HCT116 (cell line): ENCODE results near the gene TAMM41. TPM values are rescaled to one million over a fixed set of nuclear protein-coding genes. Genes with fewer than 3 reads are reported as not detected.

Source experiments
- ATAC-seq: fragments of 200-7000 bp; cut with Tn5 transposase; 2 replicates; pipeline ENCODE4 v1.9.1; 2020; ENCODE audit warnings: mild to moderate bottlenecking, moderate library complexity
- BruUV-seq: library from RNA; stranded (reverse); fragments of 400-500 nt; replicated peaks from 2 replicates; lab custom pipeline; 2021; lab: Mats Ljungman, UMichigan
- CTCF ChIA-PET: fragments of 300-600 bp; sonication (Branson Sonifier 250); formaldehyde crosslinking; loops from one replicate; lab custom pipeline; 2021; ENCODE audit warnings: antibody characterized with exemption; lab: Charles Lee
- POLR2A ChIA-PET: fragments of 300-600, 350-600 bp; sonication (Branson Sonifier 250); formaldehyde crosslinking; loops from one replicate; lab custom pipeline; 2021; ENCODE audit warnings: antibody characterized with exemption; lab: Charles Lee
- RAD21 ChIA-PET, 2 experiments: fragments of 300-600 bp; sonication (Branson Sonifier 250); formaldehyde crosslinking; loops; one replicate each; lab custom pipeline; 2023; ENCODE audit warnings: low total read pairs in 2 of 2; ENCODE audit not compliant: uncharacterized antibody in 2 of 2, unreplicated experiment in 2 of 2, low non-redundant PET in 1 of 2; lab: Charles Lee
- DNase-seq: peaks from one replicate; pipeline ENCODE4 v3.0.0-alpha.2; 2010; ENCODE audit warnings: low read depth, low spot score
- H2AFZ ChIP-seq: fragments of 200-600 bp; shearing (Covaris generic), sonication (generic); 2 replicates; pipeline ENCODE4 v1.6.1; 2017; ENCODE audit warnings: low read depth, mixed run types, mixed read lengths, antibody characterized with exemption, low read length; ENCODE audit not compliant: poor library complexity, severe bottlenecking
- H3K27ac ChIP-seq: 2 replicates; pipeline ENCODE4 v1.5.1; 2012; ENCODE audit warnings: low read depth, low read length
- H3K27me3 ChIP-seq: fragments of 200-600 bp; sonication (generic); 2 replicates; pipeline ENCODE4 v1.6.1; 2016; ENCODE audit warnings: mixed run types, low read length, mixed read lengths; ENCODE audit not compliant: insufficient read depth
- H3K36me3 ChIP-seq, 2 experiments: fragments of 200-500 bp in 1 of 2; fragments of 200-600 bp in 1 of 2; sonication (Bioruptor generic) in 1 of 2; sonication (generic) in 1 of 2; 2 replicates each; pipeline versions ENCODE4 v1.5.1 to v1.6.1; 2014 to 2016; ENCODE audit warnings: low read length in 2 of 2, inconsistent platforms in 1 of 2, mixed read lengths in 1 of 2, mixed run types in 1 of 2; ENCODE audit not compliant: insufficient read depth in 2 of 2, control insufficient read depth in 1 of 2
- H3K4me1 ChIP-seq, 2 experiments: fragments of 200-600 bp in 1 of 2; sonication (generic) in 1 of 2; 2 replicates each; pipeline versions ENCODE4 v1.5.1 to v1.6.1; 2012 to 2017; ENCODE audit warnings: low read length in 2 of 2, inconsistent platforms in 1 of 2, mild to moderate bottlenecking in 1 of 2, mixed read lengths in 1 of 2, mixed run types in 1 of 2, moderate library complexity in 1 of 2; ENCODE audit not compliant: insufficient read depth in 2 of 2, control insufficient read depth in 1 of 2
- H3K4me2 ChIP-seq: fragments of 200-600 bp; sonication (generic); 2 replicates; pipeline ENCODE4 v1.6.1; 2017; ENCODE audit warnings: mixed run types, low read length, mixed read lengths
- H3K4me3 ChIP-seq, 2 experiments: fragments of 200-600 bp in 1 of 2; sonication (generic) in 1 of 2; replicated peaks in 1 of 2; 2 replicates each; pipeline ENCODE4 v1.5.1; 2011 to 2016; ENCODE audit warnings: low read length in 2 of 2, control low read depth in 1 of 2, low read depth in 1 of 2, mild to moderate bottlenecking in 1 of 2, mixed read lengths in 1 of 2, mixed run types in 1 of 2
- H3K79me2 ChIP-seq: fragments of 200-600 bp; sonication (generic); 2 replicates; pipeline ENCODE4 v1.6.1; 2017; ENCODE audit warnings: mild to moderate bottlenecking, mixed run types, low read length, moderate library complexity, mixed read lengths; ENCODE audit not compliant: insufficient read depth
- H3K9ac ChIP-seq: fragments of 200-600 bp; sonication (generic); 2 replicates; pipeline ENCODE4 v1.6.1; 2016; ENCODE audit warnings: low read length, mixed read lengths
- H3K9me2 ChIP-seq: fragments of 200-600 bp; sonication (generic), shearing (Covaris generic); 2 replicates; pipeline ENCODE4 v1.6.1; 2017; ENCODE audit warnings: mixed run types, mild to moderate bottlenecking, moderate library complexity; ENCODE audit not compliant: insufficient read depth
- H3K9me3 ChIP-seq, 2 experiments: fragments of 200-500 bp in 1 of 2; fragments of 200-600 bp in 1 of 2; sonication (Bioruptor generic) in 1 of 2; sonication (generic) in 1 of 2; 2 replicates each; pipeline ENCODE4 v1.6.1; 2014 to 2017; ENCODE audit warnings: low read length in 2 of 2, mixed read lengths in 2 of 2, inconsistent platforms in 1 of 2, low read depth in 1 of 2, mild to moderate bottlenecking in 1 of 2, mixed run types in 1 of 2, moderate library complexity in 1 of 2; ENCODE audit not compliant: control insufficient read depth in 1 of 2, insufficient read depth in 1 of 2
- H4K20me1 ChIP-seq: fragments of 200-600 bp; sonication (generic), shearing (Covaris generic); 2 replicates; pipeline ENCODE4 v1.6.1; 2017; ENCODE audit warnings: mixed run types, mild to moderate bottlenecking, moderate library complexity; ENCODE audit not compliant: insufficient read depth
- CBX3 ChIP-seq: IDR thresholded peaks from 2 replicates; pipeline ENCODE4 v1.6.1; 2012; ENCODE audit warnings: low read depth
- EGR1 ChIP-seq: IDR thresholded peaks from 2 replicates; pipeline ENCODE4 v1.6.1; 2012; ENCODE audit warnings: low read depth
- ELF1 ChIP-seq: IDR thresholded peaks from 2 replicates; pipeline ENCODE4 v1.6.1; 2012; ENCODE audit warnings: low read depth, borderline replicate concordance
- EZH2phosphoT487 ChIP-seq: fragments of 200-600 bp; IDR thresholded peaks from 2 replicates; pipeline ENCODE4 v1.6.1; 2018; ENCODE audit warnings: antibody characterized with exemption, borderline replicate concordance
- FOSL1 ChIP-seq: IDR thresholded peaks from 2 replicates; pipeline ENCODE4 v1.6.1; 2012; ENCODE audit warnings: low read depth
- JUND ChIP-seq: IDR thresholded peaks from 2 replicates; pipeline ENCODE4 v1.6.1; 2012
- POLR2A ChIP-seq: IDR thresholded peaks from 2 replicates; pipeline ENCODE4 v1.7.0; 2011; ENCODE audit warnings: borderline replicate concordance; ENCODE audit not compliant: insufficient read depth, insufficient read length; ENCODE audit errors: extremely low read depth
- POLR2AphosphoS5 ChIP-seq: IDR thresholded peaks from 2 replicates; pipeline ENCODE4 v1.6.1; 2011; ENCODE audit warnings: mild to moderate bottlenecking, low read depth, low read length, moderate library complexity
- RAD21 ChIP-seq: IDR thresholded peaks from 2 replicates; pipeline ENCODE4 v1.6.1; 2012; ENCODE audit warnings: low read depth, mild to moderate bottlenecking
- SIN3A ChIP-seq: IDR thresholded peaks from 2 replicates; pipeline ENCODE4 v1.6.1; 2012; ENCODE audit warnings: low read depth
- SP1 ChIP-seq: IDR thresholded peaks from 2 replicates; pipeline ENCODE4 v1.6.1; 2012; ENCODE audit warnings: low read depth
- SRF ChIP-seq: IDR thresholded peaks from 2 replicates; pipeline ENCODE4 v1.6.1; 2012; ENCODE audit warnings: low read depth
- TCF7L2 ChIP-seq: IDR thresholded peaks from 2 replicates; pipeline ENCODE4 v1.7.0; 2011; ENCODE audit warnings: borderline replicate concordance, inconsistent platforms; ENCODE audit not compliant: insufficient read depth, insufficient read length; ENCODE audit errors: extremely low read depth
- YY1 ChIP-seq: IDR thresholded peaks from 2 replicates; pipeline ENCODE4 v1.6.1; 2011; ENCODE audit warnings: low read length, low read depth, moderate library complexity, mild to moderate bottlenecking; ENCODE audit not compliant: insufficient replicate concordance; ENCODE audit errors: extremely low read depth
- ZFX ChIP-seq: fragments of 450-650 bp; IDR thresholded peaks from 2 replicates; pipeline ENCODE4 v1.6.1; 2017
- ZNF274 ChIP-seq: fragments of 200-500 bp; sonication (Bioruptor generic); IDR thresholded peaks from 2 replicates; pipeline ENCODE4 v1.6.1; 2014; ENCODE audit warnings: mild to moderate bottlenecking, low read depth, low read length, inconsistent platforms
- intact Hi-C: fragments of 100-400 bp; cut with micrococcal nuclease; formaldehyde crosslinking; loops from 2 replicates; pipeline ENCODE4 v1.10.0; 2022
- total RNA-seq: library from RNA; stranded (reverse); gene quantifications from one replicate; pipeline ENCODE4 v1.2.1, GENCODE V29; 2021; ENCODE audit not compliant: unreplicated experiment
- TF ChIP-seq, protein P1 (sequence below): IDR thresholded peaks from 2 replicates; pipeline ENCODE4 v1.6.1; 2012
- TF ChIP-seq, protein P2 (sequence below): IDR thresholded peaks from 2 replicates; pipeline ENCODE4 v1.6.1; 2012; ENCODE audit warnings: low read depth
- TF ChIP-seq, protein P3 (sequence below), 3 experiments: fragments of 200-600 bp in 1 of 3; sonication (generic) in 1 of 3; IDR thresholded peaks in 2 of 3; conservative IDR thresholded peaks in 1 of 3; 2 replicates each; pipeline ENCODE4 v1.5.1; 2012 to 2017; ENCODE audit warnings: low read depth in 2 of 3, low read length in 2 of 3, antibody characterized with exemption in 1 of 3, borderline replicate concordance in 1 of 3, control low read depth in 1 of 3, mild to moderate bottlenecking in 1 of 3, mixed read lengths in 1 of 3, mixed run types in 1 of 3, moderate library complexity in 1 of 3; ENCODE audit not compliant: insufficient read depth in 1 of 3
- TF ChIP-seq, protein P4 (sequence below): IDR thresholded peaks from 2 replicates; pipeline ENCODE4 v1.6.1; 2012
- TF ChIP-seq, protein P5 (sequence below): IDR thresholded peaks from 2 replicates; pipeline ENCODE4 v1.6.1; 2011; ENCODE audit warnings: mild to moderate bottlenecking, low read length, moderate library complexity; ENCODE audit not compliant: insufficient replicate concordance; ENCODE audit errors: extremely low read depth

The TAMM41 gene
- total RNA-seq, 1 experiment from 2014 or later: 17.9 TPM

DNA sequence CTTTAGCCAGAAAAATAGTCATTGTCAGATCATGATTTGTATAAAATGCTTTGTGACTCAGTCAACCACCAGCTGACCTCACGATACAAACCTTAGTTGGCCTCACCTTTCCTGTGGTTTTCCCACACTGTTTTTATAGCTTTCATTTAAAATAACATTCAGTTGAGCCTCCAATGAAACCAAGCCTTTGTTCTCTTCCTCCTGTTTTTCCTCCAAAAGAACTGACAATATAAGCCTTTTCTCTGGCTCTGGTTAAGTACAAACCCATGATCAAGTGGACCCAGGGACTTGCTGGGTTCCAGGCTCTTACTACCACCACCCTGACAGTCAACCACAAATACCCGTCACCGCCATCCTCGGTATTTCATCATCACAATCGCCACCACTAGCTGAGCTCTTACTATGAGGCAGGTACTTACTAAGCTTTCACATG lies 81.7 kb downstream of the TAMM41 start:
- POLR2A ChIA-PET: no interaction called here
- no peaks in the 10 kb centered on the region for H4K20me1 ChIP-seq
- H3K27me3 ChIP-seq: 0 out of 2 replicates have a peak, but pooled peaks cover 5% of the 10 kb centered on the region
- H3K36me3 ChIP-seq: no peaks in the 10 kb centered on the region
- no peak overlapping the region for H3K4me3 ChIP-seq
- H2AFZ ChIP-seq: no peak overlapping the region
- intact Hi-C loops: no loop called here
- H3K9me3 ChIP-seq: no peaks in the 10 kb centered on the region
- peaks cover 12 to 17% of the 10 kb centered on the region in 2 experiments for H3K4me1 ChIP-seq
- H3K9me2 ChIP-seq: no peaks in the 10 kb centered on the region
- H3K9ac ChIP-seq: no peak overlapping the region
- ATAC-seq (peak; percentile 85), DNase-seq (peak; percentile 64)
- RAD21 ChIA-PET: no interaction called here
- CTCF ChIA-PET: interaction anchor here (0.9 to 1.0 kb wide), 2 partner anchors 9 to 103 kb away, joined by 3 read pairs; no protein-coding TSS in a partner anchor
- BruUV-seq: no TSS peak
- H3K79me2 ChIP-seq: no peaks in the 10 kb centered on the region
- peak overlapping the region; percentile 59 for H3K4me2 ChIP-seq
- no peak overlapping the region for H3K27ac ChIP-seq
- no peak; the same call in 1 of the 2 replicates for TF ChIP-seq ELF1
- TF ChIP-seq, protein P1, sequence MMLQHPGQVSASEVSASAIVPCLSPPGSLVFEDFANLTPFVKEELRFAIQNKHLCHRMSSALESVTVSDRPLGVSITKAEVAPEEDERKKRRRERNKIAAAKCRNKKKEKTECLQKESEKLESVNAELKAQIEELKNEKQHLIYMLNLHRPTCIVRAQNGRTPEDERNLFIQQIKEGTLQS: peak; percentile 90; the same call in 1 of the 2 replicates
- TF ChIP-seq, protein P2, sequence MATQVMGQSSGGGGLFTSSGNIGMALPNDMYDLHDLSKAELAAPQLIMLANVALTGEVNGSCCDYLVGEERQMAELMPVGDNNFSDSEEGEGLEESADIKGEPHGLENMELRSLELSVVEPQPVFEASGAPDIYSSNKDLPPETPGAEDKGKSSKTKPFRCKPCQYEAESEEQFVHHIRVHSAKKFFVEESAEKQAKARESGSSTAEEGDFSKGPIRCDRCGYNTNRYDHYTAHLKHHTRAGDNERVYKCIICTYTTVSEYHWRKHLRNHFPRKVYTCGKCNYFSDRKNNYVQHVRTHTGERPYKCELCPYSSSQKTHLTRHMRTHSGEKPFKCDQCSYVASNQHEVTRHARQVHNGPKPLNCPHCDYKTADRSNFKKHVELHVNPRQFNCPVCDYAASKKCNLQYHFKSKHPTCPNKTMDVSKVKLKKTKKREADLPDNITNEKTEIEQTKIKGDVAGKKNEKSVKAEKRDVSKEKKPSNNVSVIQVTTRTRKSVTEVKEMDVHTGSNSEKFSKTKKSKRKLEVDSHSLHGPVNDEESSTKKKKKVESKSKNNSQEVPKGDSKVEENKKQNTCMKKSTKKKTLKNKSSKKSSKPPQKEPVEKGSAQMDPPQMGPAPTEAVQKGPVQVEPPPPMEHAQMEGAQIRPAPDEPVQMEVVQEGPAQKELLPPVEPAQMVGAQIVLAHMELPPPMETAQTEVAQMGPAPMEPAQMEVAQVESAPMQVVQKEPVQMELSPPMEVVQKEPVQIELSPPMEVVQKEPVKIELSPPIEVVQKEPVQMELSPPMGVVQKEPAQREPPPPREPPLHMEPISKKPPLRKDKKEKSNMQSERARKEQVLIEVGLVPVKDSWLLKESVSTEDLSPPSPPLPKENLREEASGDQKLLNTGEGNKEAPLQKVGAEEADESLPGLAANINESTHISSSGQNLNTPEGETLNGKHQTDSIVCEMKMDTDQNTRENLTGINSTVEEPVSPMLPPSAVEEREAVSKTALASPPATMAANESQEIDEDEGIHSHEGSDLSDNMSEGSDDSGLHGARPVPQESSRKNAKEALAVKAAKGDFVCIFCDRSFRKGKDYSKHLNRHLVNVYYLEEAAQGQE: no peak
- peak; percentile 65 for TF ChIP-seq JUND
- TF ChIP-seq, protein P3, sequence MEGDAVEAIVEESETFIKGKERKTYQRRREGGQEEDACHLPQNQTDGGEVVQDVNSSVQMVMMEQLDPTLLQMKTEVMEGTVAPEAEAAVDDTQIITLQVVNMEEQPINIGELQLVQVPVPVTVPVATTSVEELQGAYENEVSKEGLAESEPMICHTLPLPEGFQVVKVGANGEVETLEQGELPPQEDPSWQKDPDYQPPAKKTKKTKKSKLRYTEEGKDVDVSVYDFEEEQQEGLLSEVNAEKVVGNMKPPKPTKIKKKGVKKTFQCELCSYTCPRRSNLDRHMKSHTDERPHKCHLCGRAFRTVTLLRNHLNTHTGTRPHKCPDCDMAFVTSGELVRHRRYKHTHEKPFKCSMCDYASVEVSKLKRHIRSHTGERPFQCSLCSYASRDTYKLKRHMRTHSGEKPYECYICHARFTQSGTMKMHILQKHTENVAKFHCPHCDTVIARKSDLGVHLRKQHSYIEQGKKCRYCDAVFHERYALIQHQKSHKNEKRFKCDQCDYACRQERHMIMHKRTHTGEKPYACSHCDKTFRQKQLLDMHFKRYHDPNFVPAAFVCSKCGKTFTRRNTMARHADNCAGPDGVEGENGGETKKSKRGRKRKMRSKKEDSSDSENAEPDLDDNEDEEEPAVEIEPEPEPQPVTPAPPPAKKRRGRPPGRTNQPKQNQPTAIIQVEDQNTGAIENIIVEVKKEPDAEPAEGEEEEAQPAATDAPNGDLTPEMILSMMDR (IDR thresholded peaks at IDR 0.05 in 2 of 3, conservative IDR thresholded peaks at IDR 0.05 in 1 of 3; ENCODE audit: borderline replicate concordance in 1 of 3, insufficient read depth in 1 of 3, low read depth in 2 of 3, low read length in 2 of 3): no peak
- no peak for TF ChIP-seq EGR1
- peak; percentile 32; the same call in 1 of the 2 replicates for TF ChIP-seq CBX3
- TF ChIP-seq EZH2phosphoT487: no peak
- TF ChIP-seq TCF7L2: no peak
- TF ChIP-seq SIN3A: peak; percentile 53; the same call in 1 of the 2 replicates
- no peak for TF ChIP-seq ZNF274
- no peak for TF ChIP-seq POLR2A
- peak; percentile 74 for TF ChIP-seq FOSL1
- no peak for TF ChIP-seq RAD21
- no peak for TF ChIP-seq YY1
- TF ChIP-seq, protein P4, sequence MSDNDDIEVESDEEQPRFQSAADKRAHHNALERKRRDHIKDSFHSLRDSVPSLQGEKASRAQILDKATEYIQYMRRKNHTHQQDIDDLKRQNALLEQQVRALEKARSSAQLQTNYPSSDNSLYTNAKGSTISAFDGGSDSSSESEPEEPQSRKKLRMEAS: 0 out of 2 replicates have a peak, but pooled peaks have one; percentile 5
- TF ChIP-seq, protein P5, sequence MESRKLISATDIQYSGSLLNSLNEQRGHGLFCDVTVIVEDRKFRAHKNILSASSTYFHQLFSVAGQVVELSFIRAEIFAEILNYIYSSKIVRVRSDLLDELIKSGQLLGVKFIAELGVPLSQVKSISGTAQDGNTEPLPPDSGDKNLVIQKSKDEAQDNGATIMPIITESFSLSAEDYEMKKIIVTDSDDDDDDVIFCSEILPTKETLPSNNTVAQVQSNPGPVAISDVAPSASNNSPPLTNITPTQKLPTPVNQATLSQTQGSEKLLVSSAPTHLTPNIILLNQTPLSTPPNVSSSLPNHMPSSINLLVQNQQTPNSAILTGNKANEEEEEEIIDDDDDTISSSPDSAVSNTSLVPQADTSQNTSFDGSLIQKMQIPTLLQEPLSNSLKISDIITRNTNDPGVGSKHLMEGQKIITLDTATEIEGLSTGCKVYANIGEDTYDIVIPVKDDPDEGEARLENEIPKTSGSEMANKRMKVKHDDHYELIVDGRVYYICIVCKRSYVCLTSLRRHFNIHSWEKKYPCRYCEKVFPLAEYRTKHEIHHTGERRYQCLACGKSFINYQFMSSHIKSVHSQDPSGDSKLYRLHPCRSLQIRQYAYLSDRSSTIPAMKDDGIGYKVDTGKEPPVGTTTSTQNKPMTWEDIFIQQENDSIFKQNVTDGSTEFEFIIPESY: no peak
- TF ChIP-seq SP1: peak; percentile 64
- TF ChIP-seq ZFX: no peak
- no peak for TF ChIP-seq POLR2AphosphoS5
- TF ChIP-seq SRF: 0 out of 2 replicates have a peak, but pooled peaks have one; percentile 17
